HG02623 (cell line): ENCODE measurements around the gene ZDHHC8.
"Not testable (repeated sequence)": the region's sequence is repeated elsewhere in the genome, so short reads cannot be mapped to it uniquely, and the experiment has no call there.

Experiments used
- ATAC-seq: cut with Tn5 transposase; IDR thresholded peaks from one replicate; pipeline ENCODE4 v1.9.1; 2021; ENCODE audit warnings: moderate library complexity; ENCODE audit not compliant: unreplicated experiment

ZDHHC8 gene

DNA sequence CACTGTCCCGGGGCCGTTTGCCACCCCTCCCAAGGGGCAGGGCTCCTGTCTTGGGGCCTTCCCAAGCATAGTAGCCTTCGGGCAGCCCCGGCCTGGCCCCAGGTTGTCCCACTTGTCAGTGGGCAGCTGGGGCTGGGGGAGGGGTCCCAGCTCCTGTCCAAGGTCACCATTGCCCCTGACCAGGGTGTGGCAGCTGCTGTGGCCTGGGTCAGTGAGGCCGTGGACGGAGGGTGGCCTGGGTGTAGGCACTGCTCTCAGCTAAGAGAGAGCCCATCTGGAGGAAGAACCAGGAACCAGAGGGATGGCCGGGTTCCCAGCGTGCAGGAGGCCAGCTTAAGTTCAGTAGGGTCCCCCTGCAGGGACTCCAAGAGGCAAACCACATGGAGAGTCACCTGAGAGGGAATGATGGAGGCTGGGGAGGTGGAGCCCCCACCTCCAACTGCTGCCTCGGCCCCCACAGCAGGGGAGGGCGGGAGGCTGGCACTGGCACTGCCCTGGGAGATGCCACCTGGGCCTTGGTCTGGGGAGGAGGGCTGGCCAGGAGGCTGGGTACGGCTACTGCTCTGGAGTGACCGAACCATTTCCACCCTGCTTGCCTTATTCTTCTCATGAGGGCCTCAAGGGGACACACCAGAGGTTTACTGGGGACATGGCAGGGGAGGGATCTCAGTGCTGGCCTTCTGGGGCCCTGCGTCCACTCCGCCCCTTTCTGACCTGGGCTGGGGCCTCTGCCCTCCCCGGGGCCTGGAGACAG is 26.0 kb downstream of the ZDHHC8 start:
- ATAC-seq = no peak

DNA sequence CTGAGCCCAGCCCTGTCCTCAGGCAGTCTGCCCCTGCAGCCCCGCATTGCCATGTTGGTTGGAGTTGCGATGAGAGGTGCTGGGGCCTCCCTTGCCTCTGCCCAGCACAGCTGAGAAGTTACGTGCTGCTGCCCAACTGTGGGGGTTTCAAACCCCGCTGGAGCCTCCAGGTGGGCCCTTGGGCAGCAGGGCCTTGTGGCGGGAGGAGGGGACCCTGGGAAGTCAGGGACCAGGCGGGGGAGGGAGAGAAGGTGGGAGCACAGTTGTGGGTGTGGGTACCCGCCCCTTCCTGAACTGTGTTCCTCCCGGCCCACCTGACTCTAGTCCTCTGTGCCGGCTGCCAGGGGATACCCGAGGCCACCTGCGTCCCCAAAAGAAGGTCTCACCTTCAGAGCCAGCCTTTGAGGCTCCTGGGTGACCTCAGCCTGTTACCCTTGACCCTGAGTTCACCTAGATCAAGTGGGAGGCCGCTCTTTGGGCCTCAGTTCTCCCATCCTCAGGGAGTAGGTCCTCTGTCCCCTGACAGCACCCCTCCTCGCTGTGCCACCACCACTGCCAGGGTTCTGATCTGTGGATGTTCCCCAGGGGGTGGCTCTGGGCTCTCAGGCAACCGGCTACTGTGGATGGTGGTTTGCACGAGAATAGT is 26.9 kb downstream of the ZDHHC8 start:
- no peak for ATAC-seq

DNA sequence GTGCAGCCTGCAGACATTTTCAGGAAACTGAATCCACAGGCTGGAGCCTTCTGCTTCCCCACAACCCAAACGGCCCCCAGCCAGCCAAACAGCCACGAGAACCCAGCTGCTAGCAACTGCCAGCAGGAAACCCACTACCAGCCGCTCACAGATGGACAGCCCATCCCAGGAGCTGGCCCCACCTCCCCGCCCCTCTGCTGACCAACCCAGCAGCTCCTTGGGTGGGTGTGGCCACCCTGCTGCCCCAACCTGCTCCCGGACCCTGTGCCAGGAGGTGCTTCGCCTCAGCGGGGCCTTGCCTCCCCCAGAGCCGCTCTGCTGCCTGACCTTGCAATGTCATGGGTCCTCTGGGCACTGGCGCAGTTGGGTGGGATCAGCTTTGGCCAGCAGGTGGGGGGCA is 27.5 kb downstream of the ZDHHC8 start:
- no peak for ATAC-seq

DNA sequence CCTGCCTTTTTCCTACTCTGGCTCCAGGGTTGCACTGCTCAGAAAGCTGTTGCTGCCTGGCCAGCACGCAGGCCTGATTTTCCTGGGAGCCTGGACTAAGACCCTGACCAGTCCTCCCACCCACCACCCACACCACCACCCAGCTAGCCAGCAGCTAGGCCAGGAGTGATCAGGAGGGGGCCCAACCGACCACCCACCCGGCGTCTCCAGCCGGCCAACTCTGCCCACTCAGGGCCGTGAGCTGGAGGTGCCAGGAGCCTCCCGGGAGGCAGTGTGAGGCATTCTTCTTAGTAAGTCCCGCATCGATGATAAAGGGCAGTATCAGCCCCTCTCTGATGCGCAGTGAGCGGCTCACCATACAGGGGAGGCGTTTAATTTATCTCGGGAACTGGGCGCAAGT is 27.9 kb downstream of the ZDHHC8 start:
- ATAC-seq = not testable (repeated sequence)

DNA sequence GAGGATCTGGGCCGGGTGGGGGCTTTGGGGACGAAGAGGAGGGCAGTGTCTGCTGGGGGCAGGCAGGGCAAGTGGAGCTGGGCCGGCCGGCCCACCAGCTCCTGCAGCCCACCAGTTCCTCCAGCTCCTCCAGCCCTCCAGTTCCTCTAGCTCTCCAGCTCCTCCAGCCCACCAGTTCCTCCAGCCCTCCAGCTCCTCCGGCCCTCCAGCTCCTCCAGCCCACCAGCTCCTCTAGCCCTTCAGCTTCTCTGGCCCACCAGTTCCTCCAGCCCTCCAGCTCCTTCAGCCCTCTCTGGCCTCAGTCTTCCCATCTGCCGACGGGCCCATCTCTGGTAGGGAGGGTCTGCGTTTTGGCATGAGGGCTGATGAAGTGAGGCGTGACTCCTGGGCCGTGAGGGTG is 28.4 kb downstream of the ZDHHC8 start:
- no peak for ATAC-seq

DNA sequence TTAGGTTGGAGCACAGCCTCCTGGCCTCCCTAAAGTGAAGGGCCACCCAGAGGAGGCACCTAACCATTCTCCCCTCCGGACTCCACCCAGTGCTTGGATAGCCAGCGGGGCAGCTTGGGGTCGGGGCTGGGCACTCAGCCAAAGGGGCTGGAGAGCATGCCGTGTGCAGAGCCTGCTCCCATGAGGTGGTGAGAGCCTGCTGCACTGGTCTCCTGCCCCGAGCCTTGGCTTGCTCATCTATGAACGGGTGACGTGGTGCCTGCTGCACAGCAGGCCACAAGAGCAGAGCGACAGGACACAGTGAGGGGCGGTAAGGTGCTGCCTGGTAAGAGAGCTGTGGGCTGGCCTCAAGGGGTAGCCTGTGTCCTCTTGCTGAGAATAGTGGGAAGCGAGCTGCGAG is 33.3 kb downstream of the ZDHHC8 start:
- no peak for ATAC-seq

DNA sequence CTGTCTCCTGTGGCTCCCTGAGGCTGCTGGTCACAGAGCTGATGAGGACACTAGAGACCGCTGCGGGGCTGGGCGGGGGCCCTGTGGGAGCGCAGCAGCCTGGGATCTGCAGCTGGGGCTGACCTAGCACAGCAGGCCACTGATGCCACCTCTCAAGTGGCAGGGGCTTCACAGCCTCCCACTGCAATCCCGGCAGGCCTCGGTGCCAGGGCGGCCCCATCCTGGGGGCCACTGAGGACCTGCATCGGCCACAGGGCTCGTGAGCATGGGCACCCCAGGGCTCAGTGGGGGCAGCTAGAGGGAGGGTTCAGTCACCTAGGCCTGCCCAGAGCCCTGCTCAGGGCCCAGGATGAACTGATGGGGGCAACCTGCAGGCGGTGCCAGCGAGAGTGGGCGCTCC is 33.8 kb downstream of the ZDHHC8 start:
- ATAC-seq = no peak

DNA sequence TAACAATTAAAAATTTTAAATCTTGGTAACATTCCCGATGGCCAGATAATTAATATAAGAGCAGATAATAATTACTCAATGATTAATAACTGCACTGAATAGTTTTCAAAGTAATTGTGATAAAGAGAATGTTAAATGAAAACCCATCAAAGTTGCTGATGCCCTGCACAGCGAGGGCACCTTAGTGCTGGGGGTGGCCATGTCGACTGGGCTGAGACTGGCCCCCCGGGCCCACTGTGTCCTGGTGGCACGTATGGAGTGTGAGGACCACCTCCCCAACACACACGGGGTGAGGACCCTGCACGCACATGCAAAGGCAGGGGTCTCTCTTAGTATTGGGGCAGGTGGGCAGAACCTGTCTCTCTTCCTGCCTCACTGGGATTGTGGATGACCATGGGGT is 34.3 kb downstream of the ZDHHC8 start:
- ATAC-seq = no peak

DNA sequence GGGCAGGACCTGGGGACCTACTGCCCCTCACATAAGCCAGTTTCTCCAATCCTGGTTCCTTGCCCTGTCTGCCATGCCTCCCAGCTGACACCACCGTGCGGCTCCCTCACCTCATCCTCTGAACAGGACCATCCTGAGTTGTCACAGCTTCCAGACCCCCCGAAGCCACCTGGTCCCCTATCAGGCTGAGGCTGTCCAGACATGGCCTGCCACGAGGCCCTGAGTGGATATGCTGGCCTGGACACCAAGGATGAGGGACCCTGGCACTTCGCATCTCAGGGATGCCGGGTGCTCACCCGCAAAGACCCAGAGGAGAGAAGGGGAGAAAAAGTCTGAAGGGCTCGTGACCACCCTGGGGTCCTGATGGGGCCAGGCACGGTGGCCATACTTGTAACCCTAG is 35.1 kb downstream of the ZDHHC8 start:
- ATAC-seq = no peak

DNA sequence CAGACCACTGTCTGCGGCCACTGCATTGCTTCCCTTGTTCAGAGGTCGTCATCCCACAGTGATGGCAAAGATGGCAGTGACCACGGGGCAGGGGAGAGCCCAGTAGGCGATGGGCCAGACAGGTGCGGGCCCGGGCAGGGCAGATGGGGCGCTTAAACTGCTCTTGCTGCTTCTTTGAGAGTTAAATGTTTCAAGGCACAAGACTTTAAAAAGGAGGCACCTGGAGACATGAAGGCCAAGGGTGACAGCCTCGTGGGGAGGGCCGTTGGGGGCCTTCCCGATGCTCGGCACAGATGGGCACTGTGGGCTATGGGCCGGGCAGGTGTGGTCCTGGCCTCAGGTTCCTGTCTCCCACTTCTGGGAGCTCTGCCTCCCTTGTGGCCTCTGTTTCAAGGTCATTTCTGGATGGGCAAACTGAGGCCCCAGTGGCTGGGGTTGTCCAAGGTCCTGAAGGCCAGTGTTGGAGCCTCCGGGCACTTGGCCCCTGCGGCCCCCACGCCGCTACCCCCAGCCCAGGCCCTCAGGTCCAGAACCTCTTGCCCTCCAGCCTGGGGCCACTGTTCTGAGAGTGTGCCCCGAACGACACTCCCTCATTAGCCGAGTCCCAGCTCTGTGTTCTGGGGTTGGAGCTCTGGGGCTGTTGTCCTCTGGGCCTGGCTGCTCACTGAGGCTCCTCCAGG is 36.2 kb downstream of the ZDHHC8 start:
- no peak for ATAC-seq

DNA sequence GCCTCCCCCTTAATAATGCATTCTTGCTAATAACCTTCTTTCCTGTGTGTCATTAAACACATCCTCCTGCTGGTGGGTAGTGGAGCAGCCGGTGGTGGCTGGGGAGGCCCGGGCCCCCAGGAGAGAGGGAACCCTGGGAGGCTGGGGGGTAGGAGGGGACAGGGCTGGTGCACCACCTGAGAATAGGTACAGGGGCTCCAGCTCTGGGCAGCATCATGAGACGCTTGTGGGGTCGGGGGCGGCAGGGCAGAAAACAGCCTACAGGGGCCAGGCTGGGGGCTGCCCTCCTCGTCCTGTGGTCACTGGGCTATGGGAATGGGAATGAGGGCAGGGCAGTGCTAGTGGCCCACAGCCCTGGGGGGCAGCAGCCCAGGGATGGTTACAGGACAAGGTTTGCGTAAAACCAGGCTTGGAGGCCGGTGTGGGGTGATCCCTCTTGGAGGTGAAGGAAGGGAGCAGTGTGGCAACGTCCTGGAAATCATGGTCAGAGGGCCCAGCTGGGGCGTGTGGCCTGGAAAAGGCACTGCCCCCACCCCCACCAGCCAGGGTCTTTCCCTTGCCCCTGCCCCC is 37.7 kb downstream of the ZDHHC8 start:
- no peak for ATAC-seq

DNA sequence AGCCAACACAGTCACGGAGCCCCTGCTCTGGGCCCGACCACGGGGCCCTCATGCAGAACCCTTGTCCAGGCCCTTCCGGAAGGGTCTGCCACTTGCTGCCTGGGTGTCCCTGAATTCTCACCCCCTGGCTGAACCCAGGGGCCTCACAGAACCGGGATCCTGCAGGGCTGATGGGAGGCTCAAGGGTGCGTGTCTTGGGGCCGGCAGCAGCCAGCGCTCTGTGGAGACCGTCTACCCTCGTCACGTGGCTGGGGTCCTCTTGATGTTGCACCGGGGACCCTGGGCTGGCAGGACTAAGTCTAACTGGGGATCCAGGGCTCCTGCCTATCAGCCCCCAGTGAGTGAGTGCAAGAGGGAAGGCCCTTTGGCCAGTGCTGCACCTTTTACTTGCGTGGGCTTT is 38.6 kb downstream of the ZDHHC8 start:
- no peak for ATAC-seq

DNA sequence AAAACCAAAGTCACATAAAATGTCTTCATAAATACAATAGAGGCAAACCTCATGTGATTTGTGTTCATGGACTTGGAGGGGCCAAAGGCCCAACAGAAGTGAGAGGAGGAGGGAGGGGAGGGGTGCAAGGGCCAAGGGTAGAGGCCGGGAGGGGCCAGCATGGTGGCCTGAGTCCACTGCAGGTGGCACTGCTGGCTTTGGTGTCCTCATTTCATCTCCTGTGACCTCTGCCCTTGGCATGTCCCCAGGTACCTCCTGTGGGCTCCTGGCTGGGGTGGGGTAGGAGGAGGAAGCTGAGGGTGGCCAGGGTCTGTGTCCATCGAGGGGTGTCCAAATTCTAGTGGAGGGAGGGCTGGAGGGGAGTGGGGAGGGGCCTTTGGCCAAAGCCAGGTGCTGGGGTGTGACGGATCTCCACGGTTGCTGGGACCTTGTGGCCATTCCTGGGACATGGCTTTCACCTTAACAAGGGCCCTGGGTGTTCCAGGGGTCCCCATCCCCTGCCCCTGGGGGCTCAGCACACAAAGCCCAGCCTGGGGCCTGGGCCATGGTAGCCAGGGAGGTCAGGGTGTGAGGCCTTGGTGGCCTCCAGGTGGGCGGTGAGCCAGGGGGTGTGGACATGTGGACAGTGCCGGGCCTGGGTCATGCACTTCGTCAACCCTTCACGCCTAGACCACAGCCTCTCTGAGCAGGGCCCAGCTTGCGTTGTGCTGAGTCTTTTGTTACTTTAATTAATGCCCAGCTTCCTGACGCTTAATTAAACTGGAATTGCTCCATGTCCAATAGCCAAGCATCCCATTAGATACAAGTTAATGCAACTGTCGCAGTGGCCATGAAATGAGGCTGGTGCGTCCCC is 39.9 kb downstream of the ZDHHC8 start:
- no peak for ATAC-seq

DNA sequence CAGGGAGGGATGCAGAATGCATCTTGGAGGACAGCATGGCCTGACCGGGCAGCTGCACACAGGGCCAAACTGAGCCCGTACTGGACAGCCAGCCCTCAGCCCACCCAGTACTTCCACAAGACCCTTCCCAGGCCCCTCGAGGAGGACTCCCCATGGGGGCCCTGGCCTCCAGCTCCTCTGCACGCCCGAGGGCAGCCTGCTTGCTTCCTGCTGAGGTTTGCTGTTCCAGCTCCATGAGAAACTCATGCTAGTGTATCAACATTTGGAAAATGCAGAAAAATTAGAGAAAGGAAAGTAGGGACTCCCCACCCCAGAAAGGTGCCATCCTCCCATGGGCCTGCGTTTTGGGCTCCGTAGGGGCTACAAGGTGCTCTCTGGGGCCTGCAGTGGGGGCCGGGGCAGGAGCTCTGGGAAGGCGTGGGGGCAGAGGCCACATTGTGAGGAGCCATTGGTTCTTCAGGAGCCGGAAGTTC is 40.6 kb downstream of the ZDHHC8 start:
- ATAC-seq = no peak

DNA sequence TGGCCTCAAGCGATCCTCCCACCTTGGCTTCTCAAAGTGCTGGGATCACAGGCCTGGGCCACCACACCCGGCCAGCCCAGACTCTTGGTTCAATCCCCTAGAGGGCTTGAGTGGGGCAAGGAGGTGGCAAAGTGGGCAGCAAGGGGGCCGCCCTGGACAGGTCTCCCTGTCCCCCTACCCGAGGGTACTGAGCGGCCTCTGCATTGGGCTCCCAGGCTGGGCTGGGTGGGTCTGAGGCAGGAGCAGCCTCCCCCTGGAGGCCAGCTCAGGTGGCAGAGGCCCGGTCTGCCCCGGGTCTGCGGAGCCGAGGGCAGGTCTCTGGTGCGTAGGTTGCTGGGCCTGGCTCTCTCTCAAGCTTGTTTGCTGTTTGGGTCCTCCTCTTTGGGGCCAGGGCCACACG is 41.6 kb downstream of the ZDHHC8 start:
- ATAC-seq = no peak

DNA sequence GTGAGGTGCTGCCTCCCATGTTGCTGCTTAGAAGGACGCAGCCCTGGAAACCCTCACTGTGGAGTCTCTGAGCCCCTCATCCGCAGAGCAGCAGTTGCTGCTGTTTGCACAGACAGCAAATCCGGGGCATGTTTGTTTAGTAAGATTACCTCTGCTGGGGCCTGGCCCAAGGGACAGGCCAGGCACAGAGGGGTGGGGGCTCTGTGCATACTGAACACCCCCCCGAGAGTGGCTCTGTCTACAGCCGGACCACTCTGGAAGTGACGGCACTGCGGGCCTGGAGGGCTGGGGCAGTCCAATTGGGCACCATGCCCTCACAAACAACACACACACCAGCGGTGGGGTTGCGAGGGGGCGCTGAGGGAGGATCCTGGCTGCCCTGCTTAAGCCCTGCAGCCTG is 42.2 kb downstream of the ZDHHC8 start:
- ATAC-seq = no peak

DNA sequence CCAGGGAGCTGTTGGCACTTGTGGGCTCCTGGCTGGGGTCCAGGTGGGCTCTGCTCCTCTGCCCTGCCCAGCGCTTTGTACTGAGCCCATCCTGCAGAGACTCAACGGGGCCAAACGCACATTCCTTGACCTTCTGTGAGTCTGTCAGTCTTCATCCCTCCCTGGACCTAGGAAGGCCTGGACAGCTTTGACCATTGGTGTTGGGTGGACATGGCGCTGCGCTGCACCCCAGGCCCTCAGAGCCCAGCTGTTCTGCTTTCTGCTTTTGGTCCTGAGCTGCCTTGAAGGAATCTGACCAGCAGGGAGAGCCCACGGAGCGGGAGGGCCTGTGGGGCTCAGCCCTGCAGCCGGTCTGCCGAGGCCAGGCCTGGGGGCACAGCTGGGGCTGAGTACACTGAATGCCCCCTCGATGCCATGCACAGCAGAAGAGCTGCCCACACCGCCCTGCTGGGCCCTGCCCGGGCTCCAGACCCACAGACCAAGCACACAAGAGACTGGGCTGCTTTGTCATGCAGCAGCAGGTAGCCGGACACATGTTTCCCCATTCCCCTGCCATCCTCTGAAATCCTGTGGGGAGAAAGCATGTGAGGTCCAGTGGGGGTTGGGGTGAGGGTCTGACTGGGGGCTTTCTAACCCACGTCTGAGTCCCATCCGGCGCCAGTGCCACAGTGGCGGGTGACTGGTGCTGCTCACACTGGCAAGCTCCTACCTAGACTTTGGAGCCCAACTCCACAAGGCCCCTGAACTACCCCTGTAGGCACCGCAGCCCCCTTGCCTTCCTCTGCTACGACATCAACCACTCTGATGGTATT is 43.4 kb downstream of the ZDHHC8 start:
- ATAC-seq = no peak

DNA sequence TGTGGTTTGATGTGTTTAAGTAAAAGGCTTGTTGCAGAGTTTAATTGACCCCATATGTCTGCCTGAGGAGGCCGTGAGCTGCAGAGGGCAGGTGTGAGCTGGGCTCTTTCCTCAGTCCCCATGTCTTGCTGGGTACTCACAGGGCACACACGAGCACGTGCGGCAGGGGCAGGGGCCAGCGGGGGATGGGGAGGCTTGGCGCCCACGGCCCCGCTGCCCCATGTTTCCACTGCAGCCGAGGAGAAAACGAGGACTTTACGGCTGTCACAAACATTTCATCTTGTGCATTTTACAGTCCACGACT is 43.9 kb downstream of the ZDHHC8 start:
- ATAC-seq = no peak

DNA sequence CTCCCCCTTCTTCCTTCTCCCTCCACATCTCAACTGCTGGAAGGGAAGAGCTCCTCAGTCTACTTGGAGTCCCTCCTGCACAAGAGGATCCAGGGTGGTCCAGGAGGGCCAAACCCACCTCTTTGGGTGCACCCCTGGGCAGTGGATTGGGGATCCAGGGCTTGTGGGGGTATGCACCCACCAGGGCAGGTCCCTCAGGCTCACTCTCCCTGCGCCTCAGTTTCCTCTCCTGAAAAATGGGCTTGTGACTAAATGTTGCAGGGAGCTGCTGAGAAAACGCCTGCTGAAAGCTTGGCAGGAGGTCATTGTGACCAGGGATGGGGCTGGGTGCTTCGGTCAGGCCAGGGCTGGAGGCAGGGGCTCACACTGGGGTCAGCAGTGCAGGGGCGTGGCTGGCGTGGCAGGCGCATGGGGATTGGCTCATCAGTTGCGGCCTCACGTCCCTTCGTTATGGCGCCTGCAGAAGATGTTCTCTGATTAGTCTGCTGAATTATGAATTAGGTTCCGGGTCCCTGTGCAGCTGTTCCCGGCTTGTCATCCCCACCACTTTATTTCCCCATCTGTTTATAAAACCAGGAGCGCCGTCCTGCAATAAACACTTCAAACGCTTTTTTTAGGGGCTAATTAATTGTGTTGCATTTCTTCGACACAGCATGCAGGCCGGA is 44.9 kb downstream of the ZDHHC8 start:
- ATAC-seq = no peak
